HepG2 (cell line): ENCODE measurements around the gene COLEC12. TPM values are rescaled to one million over a fixed set of nuclear protein-coding genes. Genes with fewer than 3 reads are reported as not detected.

Experiments used
- ATAC-seq: fragments of 200-7000 bp; cut with Tn5 transposase; 3 replicates; pipeline ENCODE4 v1.9.1; 2020; ENCODE audit warnings: mild to moderate bottlenecking, moderate library complexity
- BruUV-seq: library from RNA; stranded (reverse); fragments of 400-500 nt; replicated peaks from 2 replicates; lab custom pipeline; 2021; lab: Mats Ljungman, UMichigan
- CTCF ChIA-PET: fragments of 300-600 bp; formaldehyde crosslinking; extraction: SDS; loops from one replicate; lab custom pipeline; 2021; ENCODE audit warnings: low total read pairs, inconsistent platforms, low intra/inter-chr PET ratio; lab: Yijun Ruan, JAX
- POLR2A ChIA-PET: fragments of 350-600 bp; sonication (Branson Sonifier 250); formaldehyde crosslinking; loops from one replicate; lab custom pipeline; 2020; ENCODE audit warnings: antibody characterized with exemption, inconsistent platforms; lab: Yijun Ruan, JAX
- DNase-seq: peaks from one replicate; pipeline ENCODE4 v3.0.0-alpha.2; 2015; ENCODE audit warnings: low spot score
- FAIRE-seq: peaks from 3 replicates; lab custom pipeline; 2011; peaks lifted over from hg19 to GRCh38; lab: Jason Lieb, UNC
- H2AFZ ChIP-seq: one replicate; pipeline ENCODE4 v1.6.1; 2011; ENCODE audit warnings: low read length, inconsistent platforms
- H3K27ac ChIP-seq: fragments of 300-600 bp; 3 replicates; pipeline ENCODE4 v1.8.0; 2011; ENCODE audit warnings: mixed run types, mild to moderate bottlenecking, mixed read lengths, low read length, inconsistent platforms; ENCODE audit not compliant: insufficient read depth; ENCODE audit errors: extremely low read length
- H3K27me3 ChIP-seq, 2 experiments: fragments of 200-600 bp in 1 of 2; 2 replicates in 1 of 2; 3 replicates in 1 of 2; pipeline versions ENCODE4 v1.6.0 to v1.8.0; 2011; ENCODE audit warnings: low read length in 2 of 2, mild to moderate bottlenecking in 2 of 2, moderate library complexity in 2 of 2, inconsistent platforms in 1 of 2; ENCODE audit not compliant: insufficient read depth in 2 of 2, control insufficient read depth in 1 of 2
- H3K36me3 ChIP-seq, 2 experiments: fragments of 200-600 bp in 1 of 2; replicated peaks in 1 of 2; 2 replicates in 1 of 2; 3 replicates in 1 of 2; pipeline versions ENCODE4 v1.5.1 to v1.8.0; 2011; ENCODE audit warnings: low read length in 2 of 2, inconsistent platforms in 1 of 2; ENCODE audit not compliant: insufficient read depth in 2 of 2, control insufficient read depth in 1 of 2
- H3K4me1 ChIP-seq: 2 replicates; pipeline ENCODE4 v1.5.1; 2012; ENCODE audit warnings: low read length, inconsistent platforms; ENCODE audit not compliant: insufficient read depth
- H3K4me2 ChIP-seq: 2 replicates; pipeline ENCODE4 v1.6.0; 2011; ENCODE audit warnings: low read depth, low read length, inconsistent platforms
- H3K4me3 ChIP-seq, 3 experiments: fragments of 200-600 bp in 1 of 3; sonication (generic), shearing (Covaris generic) in 1 of 3; replicated peaks in 1 of 3; 2 replicates each; pipeline ENCODE4 v1.5.1; 2011 to 2016; ENCODE audit warnings: low read length in 3 of 3, inconsistent platforms in 2 of 3, low read depth in 2 of 3, mild to moderate bottlenecking in 2 of 3, control low read depth in 1 of 3, mixed read lengths in 1 of 3; ENCODE audit not compliant: insufficient read depth in 1 of 3
- H3K79me2 ChIP-seq: one replicate; pipeline ENCODE4 v1.6.1; 2011; ENCODE audit warnings: low read length, inconsistent platforms; ENCODE audit not compliant: insufficient read depth
- H3K9ac ChIP-seq: 2 replicates; pipeline ENCODE4 v1.6.0; 2011; ENCODE audit warnings: mild to moderate bottlenecking, low read depth, low read length, inconsistent platforms; ENCODE audit not compliant: insufficient read depth
- H3K9me3 ChIP-seq: 2 replicates; pipeline ENCODE4 v1.5.1; 2012; ENCODE audit warnings: mild to moderate bottlenecking, low read length
- H4K20me1 ChIP-seq: 2 replicates; pipeline ENCODE4 v1.6.0; 2011; ENCODE audit warnings: inconsistent platforms, mild to moderate bottlenecking, low read length, moderate library complexity; ENCODE audit not compliant: insufficient read depth
- HOXA5 ChIP-seq: sonication (generic); formaldehyde crosslinking; IDR thresholded peaks from 2 replicates; pipeline ENCODE4 v1.4.0; 2020; ENCODE audit warnings: missing genetic modification reagents
- KDM2A ChIP-seq: sonication (generic); formaldehyde crosslinking; IDR thresholded peaks from 2 replicates; pipeline ENCODE4 v1.4.0; 2020; ENCODE audit warnings: low read depth, missing genetic modification reagents, borderline replicate concordance
- MYC ChIP-seq: sonication (generic); formaldehyde crosslinking; IDR thresholded peaks from 2 replicates; pipeline ENCODE4 v1.9.0; 2021; ENCODE audit warnings: missing genetic modification reagents, borderline replicate concordance
- SALL2 ChIP-seq: sonication (generic); formaldehyde crosslinking; IDR thresholded peaks from 2 replicates; pipeline ENCODE4 v1.8.1; 2023; ENCODE audit warnings: mild to moderate bottlenecking, missing genetic modification reagents, inconsistent platforms
- ZBTB20 ChIP-seq: sonication (generic); formaldehyde crosslinking; IDR thresholded peaks from 2 replicates; pipeline ENCODE4 v1.8.1; 2023; ENCODE audit warnings: missing genetic modification reagents, low read depth, mild to moderate bottlenecking, borderline replicate concordance
- ZFAT ChIP-seq: sonication (generic); formaldehyde crosslinking; conservative IDR thresholded peaks from 2 replicates; pipeline ENCODE4 v1.8.1; 2023; ENCODE audit warnings: missing genetic modification reagents, inconsistent platforms
- ZNF282 ChIP-seq: fragments of 450-650 bp; IDR thresholded peaks from 2 replicates; pipeline ENCODE4 v1.6.1; 2018; ENCODE audit not compliant: partially characterized antibody
- ZNF407 ChIP-seq: sonication (generic); formaldehyde crosslinking; IDR thresholded peaks from one replicate; pipeline ENCODE4 v1.5.1; 2020; ENCODE audit warnings: mild to moderate bottlenecking, missing genetic modification reagents; ENCODE audit errors: not compliant biosample characterization
- ZNF749 ChIP-seq: sonication (generic); formaldehyde crosslinking; IDR thresholded peaks from 2 replicates; pipeline ENCODE4 v1.8.0; 2022; ENCODE audit warnings: mild to moderate bottlenecking, missing genetic modification reagents, moderate library complexity, borderline replicate concordance
- WGBS: methylation state at CpG from one replicate; pipeline ENCODE4 v1.1.6; 2017; ENCODE audit warnings: low lambda C conversion rate; 5-methylcytosine and 5-hydroxymethylcytosine counted together
- in situ Hi-C: cut with HindIII; loops from 2 replicates; pipeline ENCODE4 v1.10.0; 2017; ENCODE audit warnings: low pct_unique_long_range_greater_than_20kb; ENCODE audit not compliant: extremely low pct_ligation_motif_present
- intact Hi-C: fragments of 100-400 bp; cut with micrococcal nuclease; formaldehyde crosslinking; loops from one replicate; pipeline ENCODE4 v1.10.0; 2022; ENCODE audit not compliant: unreplicated experiment
- polyA plus RNA-seq, 8 experiments: library from polyadenylated mRNA; depleted of rRNA in 3 of 8; stranded (reverse) in 7 of 8; unstranded in 1 of 8; fragments of >200 nt; fragmentation: Illumina TruSeq in 4 of 8; extraction: Trizol in 4 of 8; gene quantifications; 2 replicates each; pipeline versions ENCODE4 v1.2.1 to v1.2.3, GENCODE V29; 2011 to 2016; ENCODE audit warnings: low read depth in 4 of 8, missing spikeins in 1 of 8, mixed read lengths in 1 of 8; ENCODE audit not compliant: insufficient read depth in 1 of 8
- total RNA-seq, 5 experiments: library from RNA; depleted of rRNA; stranded (reverse); fragments of >200 nt; fragmentation: Illumina TruSeq; extraction: Trizol; gene quantifications; 2 replicates each; pipeline ENCODE4 v1.2.3, GENCODE V29; 2016; ENCODE audit warnings: low read depth in 1 of 5

COLEC12 gene
- total and polyA plus RNA-seq, 2 of the 13 experiments (the other 11 are each of a cell fraction or from before 2014, with no cell fraction given): 0.02 to 0.11 TPM

- TF ChIP-seq KDM2A (no peak), MYC (CRISPR knock-in tag) (no peak), ZNF282 (no peak), ZBTB20 (CRISPR knock-in tag) (no peak), ZNF749 (CRISPR knock-in tag) (no peak)
- Histone ChIP-seq H3K27ac (no peak overlapping the region), H3K4me3 (no peak overlapping the region), H4K20me1 (no peaks in the 10 kb centered on the region), H3K27me3 (peaks cover 0 to 6% of the 10 kb centered on the region in 2 experiments; a peak in 2 of 5 replicates), H3K4me1 (no peaks in the 10 kb centered on the region), H2AFZ (no peak overlapping the region), H3K36me3 (no peaks in the 10 kb centered on the region), H3K4me2 (no peak overlapping the region), H3K9ac (no peak overlapping the region), H3K79me2 (no peaks in the 10 kb centered on the region), H3K9me3 (no peaks in the 10 kb centered on the region)
- FAIRE-seq (no peak), DNase-seq (no peak), ATAC-seq (no peak)
- intact Hi-C loops (no loop called here), in situ Hi-C loops (no loop called here)
- ChIA-PET POLR2A (no interaction called here), CTCF (no interaction called here)
- 55% methylated on average over 12 of the region's 12 CpGs for WGBS
- BruUV-seq: no TSS peak
These were observed 36.5 kb downstream of the COLEC12 start for GRCh38 chr18:463827-464541.

GRCh38 chr18:463403-463802 is 37.1 kb downstream of the COLEC12 start:
- Histone ChIP-seq H3K4me2 (no peak overlapping the region), H3K79me2 (no peaks in the 10 kb centered on the region), H3K27me3 (peaks cover 0 to 6% of the 10 kb centered on the region in 2 experiments; a peak in 2 of 5 replicates), H3K4me1 (no peaks in the 10 kb centered on the region), H3K36me3 (no peaks in the 10 kb centered on the region), H2AFZ (no peak overlapping the region), H3K4me3 (no peak overlapping the region), H3K27ac (no peak overlapping the region), H3K9ac (no peak overlapping the region), H3K9me3 (no peaks in the 10 kb centered on the region), H4K20me1 (no peaks in the 10 kb centered on the region)
- FAIRE-seq: no peak
- in situ Hi-C loops (no loop called here), intact Hi-C loops (no loop called here)
- no peak for ATAC-seq
- BruUV-seq: no TSS peak
- ChIA-PET CTCF (no interaction called here), POLR2A (no interaction called here)
- no peak for DNase-seq
- 59% methylated on average over 11 of the region's 11 CpGs for WGBS
- TF ChIP-seq ZNF407 (CRISPR knock-in tag) (no peak), SALL2 (CRISPR knock-in tag) (no peak), HOXA5 (no peak), ZFAT (CRISPR knock-in tag) (no peak)
